LNCaP clone FGC (cell line): Measurements from ENCODE around the gene ITIH5.
"Not testable (repeated sequence)": the region's sequence is repeated elsewhere in the genome, so short reads cannot be mapped to it uniquely, and the experiment has no call there.

ENCODE experiments used
- DNase-seq: peaks from one replicate; pipeline ENCODE4 v3.0.0-alpha.2; 2011; ENCODE audit warnings: low read depth
- H3K4me3 ChIP-seq: 2 replicates; pipeline ENCODE4 v1.5.1; 2011; ENCODE audit warnings: mild to moderate bottlenecking, low read depth, low read length, control low read depth
- CTCF ChIP-seq: IDR thresholded peaks from 2 replicates; pipeline ENCODE4 v1.5.1; 2012; ENCODE audit warnings: mild to moderate bottlenecking; ENCODE audit not compliant: control insufficient read depth, insufficient read depth; ENCODE audit errors: extremely low read depth

ITIH5 gene

GRCh38 chr10:7664707-7665106 lies 2.1 kb downstream of the ITIH5 start:
- no peak for DNase-seq
- no peak for TF ChIP-seq CTCF
- no peak overlapping the region for H3K4me3 ChIP-seq

DNA sequence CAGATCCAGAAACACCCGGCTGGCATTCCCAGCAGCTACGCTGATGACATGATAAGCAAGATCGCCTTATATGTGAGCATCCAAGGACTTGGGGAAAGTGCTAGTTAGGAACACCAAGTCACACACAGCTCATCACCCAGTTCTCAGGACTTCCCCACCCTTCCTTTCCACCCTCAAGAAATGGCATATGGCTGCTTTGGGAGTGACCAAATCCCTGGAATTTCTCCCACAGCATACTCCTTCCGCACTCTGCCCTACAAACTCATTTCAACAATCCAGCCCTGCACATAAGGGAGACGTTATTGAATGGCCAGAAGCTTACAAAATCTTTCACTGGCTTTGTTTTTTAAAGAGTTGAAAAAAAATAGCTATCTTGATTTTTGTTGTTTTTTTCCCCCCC lies 4.2 kb downstream of the ITIH5 start:
- TF ChIP-seq CTCF: no peak
- no peak for DNase-seq
- no peak overlapping the region for H3K4me3 ChIP-seq

- DNase-seq: no peak
- H3K4me3 ChIP-seq: no peak overlapping the region
- TF ChIP-seq CTCF: no peak
Observed at GRCh38 chr10:7659560-7659959, 7.2 kb downstream of the ITIH5 start.

- no peak for TF ChIP-seq CTCF
- no peak for DNase-seq
- H3K4me3 ChIP-seq: no peak overlapping the region
Observed at GRCh38 chr10:7657552-7657951, 9.2 kb downstream of the ITIH5 start.

DNA sequence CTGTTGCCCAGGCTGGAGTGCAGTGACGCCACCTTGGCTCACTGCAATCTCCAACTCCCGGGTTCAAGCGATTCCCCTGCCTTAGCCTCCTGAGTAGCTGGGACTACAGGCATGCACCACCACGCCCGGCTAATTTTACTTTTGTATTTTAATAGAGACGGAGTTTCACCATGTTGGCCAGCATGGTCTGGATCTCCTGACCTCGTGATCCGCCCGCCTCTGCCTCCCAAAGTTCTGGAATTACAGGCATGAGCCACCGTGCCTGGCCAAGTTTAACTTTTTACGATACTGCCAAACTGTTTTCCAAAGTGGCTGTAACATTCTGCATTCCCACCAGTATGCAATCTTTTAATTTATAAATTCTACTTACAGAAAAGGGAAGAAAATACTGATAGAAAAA lies 9.7 kb downstream of the ITIH5 start:
- not testable (repeated sequence) for H3K4me3 ChIP-seq, DNase-seq

DNA sequence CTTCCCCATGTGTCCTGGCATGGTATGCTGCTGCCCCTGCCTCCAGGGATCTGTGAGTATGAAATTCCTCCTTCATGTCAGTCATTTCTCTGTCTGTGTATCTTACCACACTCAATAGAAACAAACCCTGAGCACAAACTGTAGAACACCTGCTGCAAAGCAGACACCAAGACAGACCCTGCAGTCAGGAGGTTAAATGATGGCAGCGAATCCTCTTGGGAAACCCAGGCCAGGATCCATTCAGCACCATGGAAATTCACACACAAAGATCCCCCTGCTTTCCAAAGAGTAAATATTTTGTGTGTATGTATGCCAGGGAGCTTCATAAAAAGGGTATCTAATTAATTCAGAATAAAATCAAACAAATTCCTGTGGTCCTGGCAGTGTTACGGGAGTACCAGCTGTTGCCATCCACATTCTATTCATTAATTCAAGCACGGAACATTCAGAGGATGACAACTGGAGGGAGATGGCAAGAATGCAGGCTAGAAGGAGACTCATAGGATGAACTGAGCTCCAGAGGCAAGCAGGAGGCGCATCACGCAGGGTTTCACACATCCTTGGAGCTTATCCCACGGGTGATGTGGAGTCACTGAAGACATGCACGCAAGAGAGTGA lies 14.8 kb downstream of the ITIH5 start:
- DNase-seq: no peak
- no peak for TF ChIP-seq CTCF
- H3K4me3 ChIP-seq: no peak overlapping the region

DNA sequence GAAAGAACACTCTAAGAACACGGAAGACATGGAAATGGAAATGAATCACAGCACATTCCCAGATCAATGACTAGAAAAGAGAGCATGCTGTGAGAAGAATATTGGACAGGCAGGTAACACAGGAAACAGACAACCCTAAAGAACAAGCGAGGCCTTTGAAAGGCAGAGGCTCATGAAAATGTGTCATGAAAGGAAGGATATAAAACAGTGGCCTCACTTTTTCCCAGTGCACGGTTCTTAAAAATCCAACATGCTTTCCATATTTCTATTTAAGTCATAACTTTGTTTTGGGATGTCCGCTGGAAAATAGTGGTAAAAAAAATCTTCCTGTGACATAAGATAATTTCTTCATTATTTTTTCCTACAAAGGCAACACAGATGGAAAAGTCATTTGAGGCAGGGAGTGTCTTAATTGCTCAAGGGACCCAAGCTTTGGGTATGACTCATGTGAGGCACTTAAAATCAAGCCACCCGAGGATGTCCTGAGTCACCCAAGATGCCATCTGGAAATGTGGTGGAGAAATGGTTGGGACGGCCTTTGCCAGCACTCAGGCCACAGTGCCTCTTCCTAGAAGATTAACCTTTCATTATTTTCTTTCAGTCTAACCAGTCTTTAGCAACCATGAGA lies 17.0 kb downstream of the ITIH5 start:
- no peak for DNase-seq
- TF ChIP-seq CTCF: no peak
- no peak overlapping the region for H3K4me3 ChIP-seq
